ENCODE results near the gene LTBP3.

The LTBP3 gene
- 2.4 to 24.3 (median 9.8) reads per million in 17 experiments for total RNA-seq

DNA sequence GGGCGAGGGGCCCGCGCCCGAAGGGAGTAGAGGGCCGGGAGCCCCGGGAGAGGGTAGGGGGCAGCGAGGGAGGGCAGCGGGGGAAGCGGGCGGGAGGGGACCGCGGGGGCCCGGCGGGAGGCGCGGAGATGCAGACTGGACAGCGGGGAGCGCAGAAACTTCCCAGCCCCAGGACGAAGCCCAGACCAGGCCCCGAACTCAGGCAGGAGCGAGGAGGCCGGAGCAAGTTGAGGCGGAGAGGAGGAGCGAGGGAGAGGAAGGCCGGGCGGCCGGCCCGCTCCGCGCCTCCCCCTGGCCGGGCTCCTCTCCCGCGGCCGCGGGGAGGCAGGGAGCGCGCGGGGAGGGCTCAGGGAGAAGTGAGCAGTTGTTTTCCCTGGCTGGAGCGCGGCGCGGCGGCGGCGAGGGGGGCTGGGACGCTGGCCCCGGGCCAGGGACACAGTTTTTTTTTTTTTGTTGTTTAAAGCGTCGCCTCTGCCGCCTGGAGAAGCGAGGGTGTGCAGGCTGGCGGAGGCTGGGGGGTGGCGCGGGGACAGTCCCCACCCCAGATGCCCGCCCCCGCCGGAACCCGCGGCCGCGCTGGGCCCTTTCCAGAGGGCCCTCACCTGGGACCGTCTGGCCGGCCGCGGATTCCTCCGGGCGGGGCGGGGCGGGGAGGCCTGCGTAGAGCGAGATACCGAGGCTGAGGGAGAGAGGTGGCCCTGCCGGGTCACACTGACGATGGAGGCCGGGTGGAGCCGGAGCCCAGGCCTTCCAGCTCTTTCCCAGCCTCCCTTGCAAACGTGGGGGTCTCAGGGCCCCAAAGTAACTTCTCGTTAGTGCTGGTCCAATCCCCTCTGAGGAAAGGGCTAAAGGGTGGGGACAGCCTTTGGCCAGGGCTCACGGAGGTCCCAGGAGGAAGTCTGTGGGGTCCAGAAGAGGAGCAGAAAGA is at the start of gene LTBP3:
Gene LTBP3, minus strand, starts transcription at position 358 of the 928 bp plus-strand sequence. CDS start 400 bp downstream, outside the sequence.
- DNase-seq: peak; percentile 64 to 88 (median 76)

GRCh38 chr11:65606876-65607613 is 48.9 kb upstream of the LTBP3 start:
- no peak for DNase-seq

GRCh38 chr11:65604258-65604657 is 46.1 kb upstream of the LTBP3 start:
- DNase-seq: no peak

GRCh38 chr11:65599955-65600246 is 41.7 kb upstream of the LTBP3 start:
- no peak for DNase-seq

- no peak for DNase-seq
Measured at GRCh38 chr11:65599216-65599954, 41.2 kb upstream of the LTBP3 start.

- DNase-seq: no peak
Measured at GRCh38 chr11:65598258-65598699, 40.1 kb upstream of the LTBP3 start.

- DNase-seq: no peak
Measured at GRCh38 chr11:65596520-65596919, 38.4 kb upstream of the LTBP3 start.

- peak in 2 of 4 experiments; percentile 21 to 41 for DNase-seq
Measured at GRCh38 chr11:65595543-65596281, 37.6 kb upstream of the LTBP3 start, which contains the start of gene KCNK7. Gene KCNK7, minus strand, starts transcription at chr11:65595800. Its CDS starts 28 bp downstream, at chr11:65595772.

DNA sequence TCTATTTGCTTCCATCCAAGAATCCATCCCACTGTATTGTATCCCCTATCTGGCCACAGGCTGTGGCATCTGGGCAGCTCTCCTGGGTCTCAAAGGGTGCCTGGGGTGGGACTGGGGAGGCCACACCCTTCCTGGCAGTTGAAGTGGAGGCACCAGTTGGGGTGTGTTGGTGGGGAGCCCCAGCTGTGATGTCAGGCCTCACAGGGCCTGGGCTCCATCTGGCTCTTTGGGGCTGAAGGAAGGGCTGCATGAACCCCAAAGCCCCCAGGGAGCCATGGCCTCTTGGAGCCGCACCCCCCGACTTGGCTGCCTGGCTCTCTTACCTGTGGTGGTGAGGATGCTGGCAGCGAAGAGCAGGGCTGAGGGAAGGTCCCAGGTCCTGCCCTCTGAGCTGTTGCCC is 37.0 kb upstream of the LTBP3 start:
- no peak for DNase-seq

GRCh38 chr11:65593518-65594414 is 35.6 kb upstream of the LTBP3 start:
- peak; percentile 53 to 73 (median 69) for DNase-seq

GRCh38 chr11:65592858-65593517 is 34.8 kb upstream of the LTBP3 start:
- DNase-seq: no peak

GRCh38 chr11:65591939-65592857 is 34.0 kb upstream of the LTBP3 start:
- no peak for DNase-seq

GRCh38 chr11:65590240-65590738 is 32.1 kb upstream of the LTBP3 start:
- no peak for DNase-seq

DNA sequence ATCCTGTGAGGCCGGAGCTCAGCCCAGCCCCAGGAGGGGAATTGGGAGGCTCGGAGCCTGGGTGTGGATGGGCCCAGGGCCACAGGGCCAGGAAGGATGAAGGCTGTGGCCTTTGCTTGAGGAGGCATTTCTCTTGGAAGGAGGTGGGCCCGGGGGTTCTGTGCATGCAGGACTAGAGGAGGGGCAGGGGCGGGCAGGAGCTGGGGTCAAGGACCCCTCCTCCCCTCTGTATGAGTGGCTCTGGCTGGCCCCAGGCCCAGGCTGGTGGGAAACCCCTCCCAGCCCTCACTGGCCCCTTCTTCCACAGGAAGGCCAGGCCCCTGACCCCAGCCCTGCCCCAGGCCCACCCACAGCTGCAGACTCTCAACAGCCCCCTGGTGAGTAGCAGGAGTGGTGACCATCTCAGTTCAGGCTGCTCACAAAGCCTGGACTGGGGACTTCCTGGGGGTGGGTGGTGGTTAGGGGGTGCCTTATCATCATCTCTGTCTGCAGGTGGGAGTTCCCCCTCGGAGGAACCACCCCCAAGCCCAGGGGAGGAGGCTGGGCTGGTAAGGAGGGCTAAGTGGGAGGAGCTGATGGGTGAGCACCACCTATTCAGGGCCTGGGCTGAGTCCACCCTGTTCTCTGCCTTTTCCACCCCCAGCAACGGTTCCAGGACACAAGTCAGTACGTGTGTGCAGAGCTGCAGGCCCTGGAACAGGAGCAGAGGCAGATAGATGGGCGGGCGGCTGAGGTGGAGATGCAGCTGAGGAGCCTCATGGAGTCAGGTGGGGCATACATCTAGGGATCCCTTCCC is 31.5 kb upstream of the LTBP3 start:
- DNase-seq: no peak

- DNase-seq: peak; percentile 67 to 87 (median 82)
Measured at GRCh38 chr11:65588199-65589054, 30.3 kb upstream of the LTBP3 start.

- DNase-seq: peak; percentile 38 to 65 (median 56)
Measured at GRCh38 chr11:65586676-65587075, 28.5 kb upstream of the LTBP3 start.

- DNase-seq: no peak
Measured at GRCh38 chr11:65586247-65586630, 28.1 kb upstream of the LTBP3 start.
